ENCODE measurements around the gene RFPL4A. TPM values are rescaled to one million over a fixed set of nuclear protein-coding genes. Genes with fewer than 3 reads are reported as not detected.
"Not testable (repeated sequence)": the region's sequence is repeated elsewhere in the genome, so short reads cannot be mapped to it uniquely, and the experiment has no call there.

Gene RFPL4A
- total RNA-seq, result not detected
- not detected for polyA plus RNA-seq
- total RNA-seq, result not detected

DNA sequence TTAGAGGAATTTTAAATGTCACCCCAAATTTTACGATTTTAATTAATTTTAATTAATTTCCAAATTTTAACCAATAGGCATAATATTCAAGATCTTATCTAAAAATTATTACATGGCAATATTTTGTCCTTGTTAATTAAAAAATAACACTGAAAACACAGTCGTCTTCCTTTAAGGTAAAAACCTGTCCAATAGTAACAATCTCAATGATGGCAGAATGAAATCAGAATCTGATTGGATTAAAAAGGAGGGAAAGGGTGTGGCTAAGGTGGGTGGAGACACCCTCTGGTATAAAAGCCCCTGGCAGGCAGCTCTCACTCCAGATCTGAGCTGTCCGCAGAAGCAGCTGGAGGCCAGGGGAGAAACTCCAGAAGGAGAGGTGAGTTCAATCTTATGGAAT is at the start of gene RFPL4A:
Gene RFPL4A, plus strand, starts transcription at position 301 of the 400 bp plus-strand sequence. CDS start 2,704 bp downstream, outside the sequence.
- intact Hi-C loops (cut with micrococcal nuclease); H3K36me3 Mint-ChIP-seq; CTCF ChIA-PET; H3K9me3 ChIP-seq (ENCODE audit: control insufficient read depth in 2 of 3, low read length in 3 of 3); H3K36me3 ChIP-seq (ENCODE audit: control insufficient read depth in 2 of 3, insufficient read depth in 3 of 3, low read length in 3 of 3); POLR2A ChIA-PET; H3K4me1 ChIP-seq (ENCODE audit: control insufficient read depth in 2 of 2, insufficient read depth in 2 of 2, low read length in 2 of 2); ATAC-seq; DNase-seq; H3K4me3 ChIP-seq (ENCODE audit: low read length); H3K27ac Mint-ChIP-seq; H3K4me3 Mint-ChIP-seq; H3K27ac ChIP-seq (ENCODE audit: low read depth, low read length); H3K4me1 Mint-ChIP-seq; H3K27me3 ChIP-seq (ENCODE audit: control insufficient read depth in 2 of 2, insufficient read depth in 2 of 2, low read length in 2 of 2): not testable (repeated sequence)
- Mint-ChIP-seq H3K9me3 (peaks cover 0 to 11% (median 6%) of the 10 kb centered on the region in 11 donors), H3K27me3 (peaks cover 0 to 41% (median 24%) of the 10 kb centered on the region in 5 donors)

DNA sequence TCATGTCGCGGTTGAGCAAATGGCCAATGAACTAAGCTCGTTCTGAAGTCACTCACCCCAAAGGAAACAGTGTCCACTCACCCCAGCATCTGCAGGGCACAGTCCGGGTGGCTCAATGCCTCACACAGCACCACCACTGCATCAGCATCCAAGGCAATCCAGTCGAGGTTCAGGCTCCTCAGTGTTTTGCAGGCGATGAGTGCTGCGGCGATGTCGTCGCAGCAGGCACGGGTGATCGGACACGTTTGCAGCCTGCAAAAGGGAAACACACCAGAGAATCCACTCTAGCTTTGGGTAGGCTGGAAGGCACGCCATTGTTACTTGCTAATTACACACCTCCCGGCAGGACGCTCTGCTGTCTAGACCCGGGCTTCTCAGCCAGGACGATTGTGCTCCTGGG is 47.2 kb upstream of the RFPL4A start:
- H3K36me3 Mint-ChIP-seq, result peaks cover 0 to 4% (median 0%) of the 10 kb centered on the region in 5 donors
- H3K27ac ChIP-seq (ENCODE audit: low read depth, low read length), result no peak overlapping the region
- ChIA-PET CTCF (no interaction called here), POLR2A (no interaction called here)
- peaks cover 0 to 16% (median 3%) of the 10 kb centered on the region in 5 donors for H3K27me3 Mint-ChIP-seq
- intact Hi-C loops (cut with micrococcal nuclease), result no loop called here
- H3K4me1 ChIP-seq (ENCODE audit: control insufficient read depth in 2 of 2, insufficient read depth in 2 of 2, low read length in 2 of 2), result no peaks in the 10 kb centered on the region
- no peak for ATAC-seq
- peaks cover 0 to 14% (median 0%) of the 10 kb centered on the region in 11 donors for H3K9me3 Mint-ChIP-seq
- H3K4me3 ChIP-seq (ENCODE audit: low read length), result no peak overlapping the region
- H3K27ac Mint-ChIP-seq, result no peak overlapping the region
- no peak for DNase-seq
- no peak overlapping the region for H3K4me3 Mint-ChIP-seq
- no peaks in the 10 kb centered on the region for H3K27me3 ChIP-seq (ENCODE audit: control insufficient read depth in 2 of 2, insufficient read depth in 2 of 2, low read length in 2 of 2)
- H3K4me1 Mint-ChIP-seq, result peaks cover 0 to 9% (median 5%) of the 10 kb centered on the region in 7 donors
- no peaks in the 10 kb centered on the region for H3K36me3 ChIP-seq (ENCODE audit: control insufficient read depth in 2 of 3, insufficient read depth in 3 of 3, low read length in 3 of 3)
- no peaks in the 10 kb centered on the region for H3K9me3 ChIP-seq (ENCODE audit: control insufficient read depth in 2 of 3, low read length in 3 of 3)

- no peaks in the 10 kb centered on the region for H3K4me1 ChIP-seq (ENCODE audit: control insufficient read depth in 2 of 2, insufficient read depth in 2 of 2, low read length in 2 of 2)
- peaks cover 0 to 14% (median 4%) of the 10 kb centered on the region in 11 donors for H3K9me3 Mint-ChIP-seq
- H3K4me3 ChIP-seq (ENCODE audit: low read length), result no peak overlapping the region
- H3K4me3 Mint-ChIP-seq, result peak overlapping the region in 3 of 10 donors; percentile 6 to 30 (median 21)
- H3K27me3 ChIP-seq (ENCODE audit: control insufficient read depth in 2 of 2, insufficient read depth in 2 of 2, low read length in 2 of 2), result no peaks in the 10 kb centered on the region
- peaks cover 0 to 4% (median 0%) of the 10 kb centered on the region in 5 donors for H3K36me3 Mint-ChIP-seq
- H3K36me3 ChIP-seq (ENCODE audit: control insufficient read depth in 2 of 3, insufficient read depth in 3 of 3, low read length in 3 of 3), result no peaks in the 10 kb centered on the region
- DNase-seq, result no peak
- peaks cover 0 to 28% (median 16%) of the 10 kb centered on the region in 5 donors for H3K27me3 Mint-ChIP-seq
- peaks cover 0 to 9% (median 5%) of the 10 kb centered on the region in 7 donors for H3K4me1 Mint-ChIP-seq
- CTCF ChIA-PET, result no interaction called here
- no peak overlapping the region for H3K27ac ChIP-seq (ENCODE audit: low read depth, low read length)
- no peak for ATAC-seq
- intact Hi-C loops (cut with micrococcal nuclease), result no loop called here
- POLR2A ChIA-PET, result interaction anchor here (0.6 kb wide), 1 partner anchor 683 kb away, joined by 3 read pairs; no protein-coding TSS in a partner anchor
- H3K9me3 ChIP-seq (ENCODE audit: control insufficient read depth in 2 of 3, low read length in 3 of 3), result no peaks in the 10 kb centered on the region
- peak overlapping the region in 3 of 9 donors; percentile 13 to 77 (median 66) for H3K27ac Mint-ChIP-seq
Observed at GRCh38 chr19:55712804-55713631, 45.9 kb upstream of the RFPL4A start.

DNA sequence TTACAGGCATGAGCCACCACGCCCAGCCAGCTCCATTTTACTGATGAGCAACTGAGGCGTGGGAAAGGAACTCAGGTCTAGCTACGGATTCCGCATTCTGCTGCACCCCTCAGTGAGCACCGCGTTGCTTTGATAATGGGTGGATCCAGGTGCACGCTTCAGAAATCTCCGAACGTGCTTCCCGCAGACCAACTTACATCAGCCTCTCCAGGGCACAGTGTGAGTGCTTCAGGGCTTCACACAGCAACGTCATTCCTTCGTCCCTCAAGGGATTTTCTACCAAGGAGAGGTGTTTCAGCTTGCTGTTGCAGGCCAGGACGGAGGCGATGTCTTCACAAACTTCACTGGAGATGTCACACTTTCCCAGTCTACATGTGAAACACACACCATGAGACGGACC is 42.4 kb upstream of the RFPL4A start:
- no peak overlapping the region for H3K27ac Mint-ChIP-seq
- H3K27me3 Mint-ChIP-seq, result peaks cover 0 to 50% (median 43%) of the 10 kb centered on the region in 5 donors
- intact Hi-C loops (cut with micrococcal nuclease), result no loop called here
- Histone ChIP-seq H3K4me3 (ENCODE audit: low read length) (no peak overlapping the region), H3K36me3 (ENCODE audit: control insufficient read depth in 2 of 3, insufficient read depth in 3 of 3, low read length in 3 of 3) (no peaks in the 10 kb centered on the region), H3K9me3 (ENCODE audit: control insufficient read depth in 2 of 3, low read length in 3 of 3) (peaks cover 0 to 10% (median 0%) of the 10 kb centered on the region in 3 experiments), H3K27ac (ENCODE audit: low read depth, low read length) (no peak overlapping the region), H3K27me3 (ENCODE audit: control insufficient read depth in 2 of 2, insufficient read depth in 2 of 2, low read length in 2 of 2) (no peaks in the 10 kb centered on the region), H3K4me1 (ENCODE audit: control insufficient read depth in 2 of 2, insufficient read depth in 2 of 2, low read length in 2 of 2) (no peaks in the 10 kb centered on the region)
- ATAC-seq (no peak), DNase-seq (no peak)
- POLR2A ChIA-PET, result no interaction called here
- H3K9me3 Mint-ChIP-seq, result peaks cover 0 to 29% (median 13%) of the 10 kb centered on the region in 11 donors
- H3K4me3 Mint-ChIP-seq, result no peak overlapping the region
- CTCF ChIA-PET, result no interaction called here
- H3K4me1 Mint-ChIP-seq, result peaks cover 0 to 9% (median 5%) of the 10 kb centered on the region in 7 donors
- H3K36me3 Mint-ChIP-seq, result peaks cover 0 to 4% (median 1%) of the 10 kb centered on the region in 5 donors

GRCh38 chr19:55717251-55717650 is 41.6 kb upstream of the RFPL4A start:
- no peak for ATAC-seq

DNA sequence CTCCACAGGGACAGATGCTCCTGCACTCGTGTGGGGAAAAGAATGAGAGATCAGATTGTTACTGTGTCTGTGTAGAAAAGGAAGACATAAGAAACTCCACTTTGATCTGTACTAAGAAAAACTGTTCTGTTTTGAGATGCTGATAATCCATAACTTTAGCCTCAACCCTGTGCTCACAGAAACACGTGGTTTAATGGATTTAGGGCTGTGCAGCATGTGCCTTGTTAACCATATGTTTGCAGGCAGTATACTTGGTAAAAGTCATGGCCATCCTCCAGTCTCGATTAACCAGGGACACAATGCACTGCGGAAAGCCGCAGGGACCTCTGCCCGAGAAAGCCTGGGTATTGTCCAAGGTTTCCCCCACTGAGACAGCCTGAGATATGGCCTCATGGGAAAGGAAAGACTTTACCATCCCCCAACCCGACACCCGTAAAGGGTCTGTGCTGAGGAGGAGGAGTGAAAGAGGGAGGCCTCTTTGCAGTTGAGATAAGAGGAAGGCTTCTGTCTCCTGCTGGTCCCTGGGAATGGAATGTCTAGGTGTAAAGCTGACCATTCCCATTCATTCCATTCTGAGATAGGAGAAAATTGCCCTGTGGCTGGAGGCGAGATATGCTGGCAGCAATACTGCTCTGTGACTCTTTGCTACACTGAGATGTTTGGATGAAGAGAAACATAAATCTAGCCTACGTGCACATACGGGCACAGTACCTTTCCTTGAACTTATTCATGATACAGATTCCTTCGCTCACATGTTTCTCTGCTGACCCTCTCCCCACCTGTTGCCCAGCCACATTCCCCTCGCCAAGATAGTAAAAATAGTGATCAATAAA is 40.8 kb upstream of the RFPL4A start:
- H3K4me1 ChIP-seq (ENCODE audit: control insufficient read depth in 2 of 2, insufficient read depth in 2 of 2, low read length in 2 of 2); H3K27ac ChIP-seq (ENCODE audit: low read depth, low read length); H3K4me3 Mint-ChIP-seq; ATAC-seq; DNase-seq; H3K27me3 ChIP-seq (ENCODE audit: control insufficient read depth in 2 of 2, insufficient read depth in 2 of 2, low read length in 2 of 2); POLR2A ChIA-PET; H3K4me1 Mint-ChIP-seq; H3K36me3 ChIP-seq (ENCODE audit: control insufficient read depth in 2 of 3, insufficient read depth in 3 of 3, low read length in 3 of 3); intact Hi-C loops (cut with micrococcal nuclease); CTCF ChIA-PET; H3K4me3 ChIP-seq (ENCODE audit: low read length): not testable (repeated sequence)
- Mint-ChIP-seq H3K9me3 (peaks cover 11 to 42% (median 26%) of the 10 kb centered on the region in 11 donors), H3K27me3 (peaks cover 0 to 59% (median 54%) of the 10 kb centered on the region in 5 donors), H3K36me3 (peaks cover 0 to 15% (median 4%) of the 10 kb centered on the region in 5 donors), H3K27ac (peak overlapping the region in 1 of 9 donors; percentile 3)
- peaks cover 0 to 21% (median 0%) of the 10 kb centered on the region in 3 experiments for H3K9me3 ChIP-seq (ENCODE audit: control insufficient read depth in 2 of 3, low read length in 3 of 3)

More at GRCh38 chr19:55717251-55717650, 41.6 kb upstream of the RFPL4A start:
- Mint-ChIP-seq H3K27me3 (peaks cover 0 to 53% (median 48%) of the 10 kb centered on the region in 5 donors), H3K27ac (no peak overlapping the region), H3K9me3 (peaks cover 7 to 37% (median 21%) of the 10 kb centered on the region in 11 donors), H3K36me3 (peaks cover 2 to 11% (median 4%) of the 10 kb centered on the region in 5 donors), H3K4me3 (no peak overlapping the region), H3K4me1 (peaks cover 0 to 8% (median 5%) of the 10 kb centered on the region in 7 donors)
- Histone ChIP-seq H3K4me3 (ENCODE audit: low read length) (no peak overlapping the region), H3K27me3 (ENCODE audit: control insufficient read depth in 2 of 2, insufficient read depth in 2 of 2, low read length in 2 of 2) (no peaks in the 10 kb centered on the region), H3K9me3 (ENCODE audit: control insufficient read depth in 2 of 3, low read length in 3 of 3) (peaks cover 0 to 16% (median 0%) of the 10 kb centered on the region in 3 experiments), H3K27ac (ENCODE audit: low read depth, low read length) (no peak overlapping the region), H3K4me1 (ENCODE audit: control insufficient read depth in 2 of 2, insufficient read depth in 2 of 2, low read length in 2 of 2) (no peaks in the 10 kb centered on the region), H3K36me3 (ENCODE audit: control insufficient read depth in 2 of 3, insufficient read depth in 3 of 3, low read length in 3 of 3) (no peaks in the 10 kb centered on the region)
- no peak for DNase-seq
- intact Hi-C loops (cut with micrococcal nuclease), result no loop called here
- POLR2A ChIA-PET, result no interaction called here
- CTCF ChIA-PET, result no interaction called here

Measured in naive thymus-derived CD4-positive, alpha-beta T cell (primary cell).